T-helper 1 cell treated with Interleukin-12 subunit alpha and Interleukin-12 subunit beta and Interleukin-4 antibody, amounts not matched to agents 30 ng/mL and 1 ng/mL, for 36 hours (primary cell): ENCODE measurements around the gene TGFBR2. TPM values are rescaled to one million over a fixed set of nuclear protein-coding genes. Genes with fewer than 3 reads are reported as not detected.

Experiments used
- intact Hi-C: fragments of 100-400 bp; cut with micrococcal nuclease; formaldehyde crosslinking; loops from one replicate; pipeline ENCODE4 v1.15.1; 2024
- total RNA-seq: library from RNA; stranded (reverse); gene quantifications from 2 replicates; pipeline ENCODE4 v1.2.3, GENCODE V29; 2022

Gene TGFBR2
- total RNA-seq, 1 donor from 2014 or later: 58.7 TPM

DNA sequence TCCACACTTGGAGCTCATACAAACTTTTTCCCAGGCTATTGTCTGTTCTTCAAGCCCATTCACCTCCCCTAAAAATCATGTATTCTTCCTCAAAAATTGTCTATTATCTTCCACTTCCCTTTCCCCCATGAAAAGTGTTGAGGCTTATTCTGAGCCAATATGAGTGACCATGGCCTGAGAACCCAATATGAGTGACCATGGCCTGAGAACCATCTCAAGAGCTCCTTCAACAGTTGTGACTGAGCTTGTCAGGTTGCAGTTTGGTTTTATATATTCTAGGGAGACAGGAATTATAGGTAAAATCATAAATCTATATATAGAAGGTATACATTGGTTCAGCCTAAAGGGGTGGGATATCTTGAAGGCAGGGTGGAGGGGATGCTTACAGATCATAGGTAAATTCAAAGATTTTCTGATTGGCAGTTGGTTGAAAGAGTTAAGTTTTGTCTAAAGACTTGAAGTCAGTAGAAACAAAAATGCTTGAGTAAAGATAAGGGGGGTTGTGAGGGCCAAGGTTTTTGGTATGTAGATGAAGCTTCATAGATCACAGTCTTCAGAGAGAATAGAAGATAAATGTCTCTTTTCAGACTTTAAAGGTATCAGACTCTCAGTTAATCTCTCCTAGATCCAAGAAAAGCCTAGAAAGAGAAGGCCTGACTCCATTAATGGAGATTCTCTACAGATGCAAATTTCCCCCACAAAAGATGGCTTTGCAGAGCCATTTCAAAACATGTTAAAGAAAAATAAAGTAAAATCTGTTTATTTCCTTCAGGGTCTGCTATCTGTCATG lies 95.8 kb downstream of the TGFBR2 start:
- intact Hi-C loops: no loop called here

- intact Hi-C loops: no loop called here
Observed at GRCh38 chr3:30702828-30703397, 96.5 kb downstream of the TGFBR2 start.

DNA sequence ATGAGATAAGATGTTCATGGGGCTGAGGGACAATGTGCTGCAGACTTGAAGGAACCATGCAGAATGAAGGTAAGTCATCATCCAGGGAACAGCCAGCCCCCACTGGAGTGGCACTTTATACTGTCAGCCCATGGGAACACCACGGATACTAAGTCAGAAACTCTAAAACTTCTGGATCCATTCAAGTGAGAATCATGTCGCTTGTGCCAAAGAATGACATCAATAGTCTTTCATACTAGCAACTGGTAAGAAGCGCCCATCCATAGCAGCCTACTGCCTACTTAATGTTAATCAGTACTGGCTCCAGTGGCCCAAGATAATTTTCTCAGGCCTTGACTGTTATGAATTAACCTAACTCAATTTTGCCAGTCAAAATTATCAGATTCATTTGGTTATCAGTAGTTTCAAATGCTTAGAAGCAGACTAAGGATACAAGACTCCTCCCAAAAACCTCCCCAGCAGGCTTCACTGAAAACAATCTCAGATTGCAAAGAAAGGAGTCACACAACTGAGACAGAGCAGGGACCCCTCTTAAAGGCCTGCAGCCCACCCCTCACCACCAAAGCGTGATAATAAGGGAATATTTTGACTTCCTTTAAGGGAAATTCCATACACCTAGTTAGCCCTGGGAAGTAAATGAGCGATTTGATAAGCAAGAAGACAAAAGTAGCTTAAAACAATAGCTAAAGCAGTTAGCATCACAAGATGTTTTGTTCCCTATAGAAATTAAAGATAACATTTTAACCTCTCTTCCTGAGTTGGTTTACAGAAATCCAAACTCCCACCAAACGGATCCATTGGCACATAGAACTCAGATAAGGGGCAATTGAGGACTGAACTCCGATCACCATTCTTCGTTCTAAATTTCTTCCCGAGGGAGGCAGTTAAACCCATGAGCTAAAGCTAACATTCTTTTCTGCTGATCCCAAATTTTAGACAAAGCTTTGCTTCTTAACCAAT lies 98.8 kb downstream of the TGFBR2 start:
- intact Hi-C loops: no loop called here

DNA sequence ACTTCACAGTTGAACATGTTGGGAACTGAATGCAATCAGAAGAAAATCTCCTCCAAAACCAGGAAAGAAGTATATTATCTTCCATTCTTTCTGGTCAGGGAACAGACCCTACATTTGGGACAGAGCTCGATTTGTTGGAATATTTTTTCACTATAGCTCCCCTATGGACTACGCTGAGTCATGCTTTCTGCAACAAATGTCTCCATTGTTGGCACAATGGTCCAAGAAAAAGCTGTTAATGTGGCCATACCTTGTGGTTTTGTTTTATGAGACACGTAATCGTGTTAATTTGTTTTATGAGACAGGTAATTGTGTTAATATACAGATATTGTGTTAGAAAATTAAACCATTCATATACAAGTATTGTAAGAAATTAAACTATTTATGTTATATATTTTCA lies 101.4 kb downstream of the TGFBR2 start:
- intact Hi-C loops: no loop called here

DNA sequence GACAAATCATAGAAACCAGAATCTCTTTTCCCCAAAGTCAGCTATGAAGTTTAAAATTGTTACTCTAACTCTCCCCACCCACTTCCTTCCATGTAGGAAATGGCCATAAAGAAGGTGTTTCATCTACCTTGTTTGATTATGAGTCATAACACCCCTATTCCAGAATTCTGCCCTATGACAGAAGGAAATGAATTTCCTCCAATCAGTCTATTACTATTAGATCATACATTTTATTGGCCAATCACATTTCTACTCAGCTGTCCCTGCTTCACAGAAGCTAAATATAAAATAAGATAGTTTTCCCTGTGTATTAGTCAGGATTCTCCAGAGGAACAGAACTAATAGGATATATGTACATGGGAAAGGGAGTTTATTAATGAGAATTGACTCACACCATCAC lies 102.1 kb downstream of the TGFBR2 start:
- intact Hi-C loops: no loop called here

- intact Hi-C loops: no loop called here
Observed at GRCh38 chr3:30710017-30710416, 103.6 kb downstream of the TGFBR2 start.

- intact Hi-C loops: no loop called here
Observed at GRCh38 chr3:30711151-30711550, 104.8 kb downstream of the TGFBR2 start.

- intact Hi-C loops: no loop called here
Observed at GRCh38 chr3:30711867-30712266, 105.5 kb downstream of the TGFBR2 start.

GRCh38 chr3:30712991-30713390 lies 106.6 kb downstream of the TGFBR2 start:
- intact Hi-C loops: no loop called here

- intact Hi-C loops: no loop called here
Observed at GRCh38 chr3:30713885-30714503, 107.6 kb downstream of the TGFBR2 start.

GRCh38 chr3:30719536-30719935 lies 113.1 kb downstream of the TGFBR2 start:
- intact Hi-C loops: no loop called here

- intact Hi-C loops: no loop called here
Observed at GRCh38 chr3:30720586-30721313, 114.3 kb downstream of the TGFBR2 start.

- intact Hi-C loops: no loop called here
Observed at GRCh38 chr3:30721314-30721634, 114.9 kb downstream of the TGFBR2 start.

- intact Hi-C loops: no loop called here
Observed at GRCh38 chr3:30723211-30723610, 116.8 kb downstream of the TGFBR2 start.

DNA sequence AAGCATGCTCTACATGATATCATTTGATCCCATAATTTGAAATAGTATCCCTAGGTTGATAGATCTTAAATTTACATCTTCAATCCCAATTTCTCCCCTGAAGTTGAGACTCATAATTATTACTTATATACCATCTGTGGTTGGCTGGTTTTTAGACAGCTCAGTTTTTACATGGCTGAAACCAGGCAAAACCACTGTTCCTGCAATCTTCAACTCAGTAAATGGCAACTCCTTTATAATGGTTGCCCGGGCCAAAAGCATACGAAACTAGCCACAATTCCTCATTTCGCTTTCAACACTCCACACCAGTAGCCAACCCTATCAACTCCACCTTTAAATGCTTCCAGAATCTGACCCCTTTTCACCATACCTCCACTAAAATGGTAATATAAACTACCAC lies 118.5 kb downstream of the TGFBR2 start:
- intact Hi-C loops: no loop called here

DNA sequence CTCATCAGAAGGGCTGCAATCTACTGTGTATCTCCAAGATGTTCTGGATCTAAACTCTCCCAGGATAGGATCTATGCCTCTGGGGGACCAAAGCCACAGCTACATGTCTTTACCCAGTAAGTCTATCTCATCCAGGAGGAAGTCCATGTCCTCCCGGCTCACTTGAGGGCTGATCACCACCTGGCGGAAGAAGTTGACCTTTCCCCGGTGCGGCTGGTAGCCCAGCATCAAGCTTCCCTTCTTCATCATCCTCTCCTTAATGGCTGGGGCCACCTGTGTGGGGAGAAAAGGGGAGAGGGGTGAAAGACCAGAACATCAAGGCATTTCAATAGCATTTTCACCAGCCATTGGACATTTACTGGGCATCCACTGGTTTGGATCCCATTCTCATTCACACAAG lies 121.7 kb downstream of the TGFBR2 start:
- intact Hi-C loops: no loop called here

DNA sequence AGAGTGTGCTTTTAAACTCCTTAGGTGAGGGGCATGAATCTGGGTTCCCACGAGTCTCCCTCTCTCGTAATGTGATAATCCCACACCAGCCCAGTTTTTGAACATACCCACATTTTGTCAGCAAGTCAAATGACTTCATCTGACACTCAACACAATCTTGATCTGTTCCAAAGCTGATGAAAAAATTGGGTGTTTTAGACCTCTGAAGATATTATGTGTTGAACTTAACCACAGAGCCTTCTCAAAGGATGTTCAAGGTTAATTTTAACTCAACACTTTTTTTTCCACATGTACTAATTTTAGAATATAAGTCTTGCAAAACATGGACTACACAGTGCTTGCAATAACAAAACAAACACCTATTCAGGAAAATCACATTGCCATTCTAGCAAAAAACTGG lies 123.1 kb downstream of the TGFBR2 start:
- intact Hi-C loops: no loop called here

- intact Hi-C loops: no loop called here
Observed at GRCh38 chr3:30729936-30730335, 123.5 kb downstream of the TGFBR2 start.

DNA sequence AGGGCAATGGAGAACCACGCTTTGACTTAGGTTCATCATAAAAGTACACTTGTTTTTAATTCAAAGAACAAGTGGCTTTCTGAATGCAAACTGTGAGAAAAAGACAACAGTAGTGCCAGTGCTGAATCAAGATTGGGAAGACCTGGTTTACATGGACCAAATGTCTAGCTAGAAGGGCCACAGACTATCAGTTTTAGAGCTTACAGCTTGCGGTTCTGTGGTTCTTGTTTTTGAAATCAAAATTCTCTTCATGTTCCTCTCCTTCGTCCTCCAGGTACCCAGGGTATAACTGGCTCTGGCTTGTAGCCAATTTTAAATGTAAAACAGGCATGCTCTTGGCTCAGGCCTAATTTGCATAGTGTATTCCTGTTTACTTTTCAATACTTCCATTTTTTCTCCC lies 124.6 kb downstream of the TGFBR2 start:
- intact Hi-C loops: no loop called here

- intact Hi-C loops: no loop called here
Observed at GRCh38 chr3:30733209-30733608, 126.8 kb downstream of the TGFBR2 start.

GRCh38 chr3:30733696-30734095 lies 127.3 kb downstream of the TGFBR2 start:
- intact Hi-C loops: no loop called here
